Amygdala (tissue), 56 donors: ENCODE measurements around the gene TAOK2.
"Not testable (repeated sequence)": the region's sequence is repeated elsewhere in the genome, so short reads cannot be mapped to it uniquely, and the experiment has no call there.

Source experiments
- DNase-seq, 56 donors: peaks; one replicate each; lab custom pipeline; 2025; lab: John Stamatoyannopoulos, UW

Gene TAOK2

GRCh38 chr16:30016555-30017276 lies 43.0 kb downstream of the TAOK2 start:
- DNase-seq: no peak

- DNase-seq: no peak
Measured at GRCh38 chr16:30017277-30017656, 43.6 kb downstream of the TAOK2 start.

GRCh38 chr16:30017937-30018336 lies 44.3 kb downstream of the TAOK2 start:
- not testable (repeated sequence) for DNase-seq

GRCh38 chr16:30018731-30019158 lies 45.1 kb downstream of the TAOK2 start:
- no peak for DNase-seq

GRCh38 chr16:30022887-30023286 lies 49.2 kb downstream of the TAOK2 start, which contains the start of gene C16orf92:
Gene C16orf92 (plus strand): TSS chr16:30023198. CDS start chr16:30023341, 143 bp downstream.
- DNase-seq: no peak

- DNase-seq: no peak
Measured at GRCh38 chr16:30023586-30023985, 49.9 kb downstream of the TAOK2 start.

- DNase-seq: no peak
Measured at GRCh38 chr16:30024451-30024850, 50.8 kb downstream of the TAOK2 start.

GRCh38 chr16:30025156-30025555 lies 51.5 kb downstream of the TAOK2 start:
- DNase-seq: no peak

- no peak for DNase-seq
Measured at GRCh38 chr16:30025574-30025973, 51.9 kb downstream of the TAOK2 start.

- DNase-seq: no peak
Measured at GRCh38 chr16:30026449-30026848, 52.8 kb downstream of the TAOK2 start.

- no peak for DNase-seq
Measured at GRCh38 chr16:30027588-30028437, 54.1 kb downstream of the TAOK2 start.

GRCh38 chr16:30028438-30029076 lies 54.9 kb downstream of the TAOK2 start:
- DNase-seq: no peak

- peak in 1 of 56 donors; percentile 9 for DNase-seq
Measured at GRCh38 chr16:30030011-30030685, 56.5 kb downstream of the TAOK2 start.

GRCh38 chr16:30030841-30031413 lies 57.3 kb downstream of the TAOK2 start, which contains the start of gene TLCD3B:
Gene TLCD3B (minus strand): TSS chr16:30031271. CDS start chr16:30030527, 744 bp downstream.
- DNase-seq: peak in 16 of 56 donors; percentile 11 to 63 (median 22)

- DNase-seq: no peak
Measured at GRCh38 chr16:30031477-30031918, 57.8 kb downstream of the TAOK2 start.

- DNase-seq: peak in 25 of 56 donors; percentile 5 to 67 (median 32)
Measured at GRCh38 chr16:30032083-30032819, 58.6 kb downstream of the TAOK2 start.

- no peak for DNase-seq
Measured at GRCh38 chr16:30033270-30033669, 59.6 kb downstream of the TAOK2 start.

- DNase-seq: no peak
Measured at GRCh38 chr16:30040221-30040620, 66.6 kb downstream of the TAOK2 start.

- DNase-seq: not testable (repeated sequence)
Measured at GRCh38 chr16:30040690-30041089, 67.0 kb downstream of the TAOK2 start.
